HUES64 (cell line): ENCODE data around the gene CDCA5.

Source experiments
- H3K27ac ChIP-seq: 2 replicates; pipeline ENCODE4 v1.7.0; 2013; ENCODE audit warnings: low read depth, low read length, inconsistent platforms
- H3K27me3 ChIP-seq: 2 replicates; pipeline ENCODE4 v1.6.1; 2013; ENCODE audit warnings: mild to moderate bottlenecking, low read length; ENCODE audit not compliant: insufficient read depth
- H3K36me3 ChIP-seq: 2 replicates; pipeline ENCODE4 v1.6.1; 2013; ENCODE audit warnings: mild to moderate bottlenecking, low read length; ENCODE audit not compliant: insufficient read depth
- H3K4me1 ChIP-seq: 2 replicates; pipeline ENCODE4 v1.6.1; 2013; ENCODE audit warnings: mild to moderate bottlenecking, low read length, moderate library complexity; ENCODE audit not compliant: insufficient read depth
- H3K4me3 ChIP-seq: 2 replicates; pipeline ENCODE4 v1.5.1; 2013; ENCODE audit warnings: mild to moderate bottlenecking, low read length, moderate library complexity
- H3K9ac ChIP-seq: 2 replicates; pipeline ENCODE4 v1.6.1; 2013; ENCODE audit warnings: mild to moderate bottlenecking, low read depth, low read length
- H3K9me3 ChIP-seq: 2 replicates; pipeline ENCODE4 v1.6.1; 2013; ENCODE audit warnings: low read depth, low read length; ENCODE audit not compliant: insufficient read depth
- WGBS: fragments of 150-250, 120-280 bp; methylation state at CpG from one replicate; pipeline ENCODE4 v1.1.7; 2013; ENCODE audit warnings: missing lambda C conversion rate; 5-methylcytosine and 5-hydroxymethylcytosine counted together

CDCA5 gene

GRCh38 chr11:65063532-65063931 is 20.3 kb downstream of the CDCA5 start:
- Histone ChIP-seq H3K9me3 (no peaks in the 10 kb centered on the region), H3K4me3 (no peak overlapping the region), H3K4me1 (peaks cover 17% of the 10 kb centered on the region), H3K27ac (no peak overlapping the region), H3K9ac (no peak overlapping the region), H3K27me3 (no peaks in the 10 kb centered on the region), H3K36me3 (no peaks in the 10 kb centered on the region)
- WGBS, result 82% methylated on average over 3 of the region's 3 CpGs

- no peak overlapping the region for H3K27ac ChIP-seq
- 70% methylated on average over 9 of the region's 9 CpGs for WGBS
- no peaks in the 10 kb centered on the region for H3K9me3 ChIP-seq
- no peaks in the 10 kb centered on the region for H3K36me3 ChIP-seq
- no peak overlapping the region for H3K9ac ChIP-seq
- H3K4me1 ChIP-seq, result no peaks in the 10 kb centered on the region
- no peaks in the 10 kb centered on the region for H3K27me3 ChIP-seq
- no peak overlapping the region for H3K4me3 ChIP-seq
Measured at GRCh38 chr11:65060913-65061408, 22.9 kb downstream of the CDCA5 start.

- Histone ChIP-seq H3K4me3 (no peak overlapping the region), H3K27me3 (no peaks in the 10 kb centered on the region), H3K36me3 (no peaks in the 10 kb centered on the region), H3K27ac (no peak overlapping the region), H3K9ac (no peak overlapping the region), H3K4me1 (no peaks in the 10 kb centered on the region), H3K9me3 (no peaks in the 10 kb centered on the region)
- 89% methylated on average over 9 of the region's 10 CpGs for WGBS
Measured at GRCh38 chr11:65059959-65060824, 23.6 kb downstream of the CDCA5 start.

GRCh38 chr11:65059523-65059922 is 24.3 kb downstream of the CDCA5 start:
- Histone ChIP-seq H3K36me3 (no peaks in the 10 kb centered on the region), H3K9me3 (no peaks in the 10 kb centered on the region), H3K27ac (no peak overlapping the region), H3K4me3 (no peak overlapping the region), H3K4me1 (no peaks in the 10 kb centered on the region), H3K27me3 (no peaks in the 10 kb centered on the region), H3K9ac (no peak overlapping the region)
- 80% methylated on average over 3 of the region's 3 CpGs for WGBS

GRCh38 chr11:65058419-65059054 is 25.3 kb downstream of the CDCA5 start, which contains the start of gene NAALADL1:
Gene NAALADL1, minus strand, starts transcription at chr11:65058553. Its CDS starts 32 bp downstream, at chr11:65058521.
- H3K9me3 ChIP-seq, result no peaks in the 10 kb centered on the region
- H3K36me3 ChIP-seq, result no peaks in the 10 kb centered on the region
- no peak within 1 kb of the TSS for H3K4me3 ChIP-seq
- no peak within 1 kb of the TSS for H3K27ac ChIP-seq
- H3K9ac ChIP-seq, result no peak within 1 kb of the TSS
- no peaks in the 10 kb centered on the region for H3K27me3 ChIP-seq
- WGBS, result 89% methylated on average over 8 of the region's 8 CpGs
- no peaks in the 10 kb centered on the region for H3K4me1 ChIP-seq

- Histone ChIP-seq H3K27me3 (no peaks in the 10 kb centered on the region), H3K36me3 (no peaks in the 10 kb centered on the region), H3K4me3 (no peak overlapping the region), H3K9me3 (no peaks in the 10 kb centered on the region), H3K4me1 (no peaks in the 10 kb centered on the region), H3K27ac (no peak overlapping the region), H3K9ac (no peak overlapping the region)
- WGBS, result 83% methylated on average over 13 of the region's 13 CpGs
Measured at GRCh38 chr11:65058012-65058411, 25.8 kb downstream of the CDCA5 start.

- H3K9me3 ChIP-seq, result no peaks in the 10 kb centered on the region
- no peak overlapping the region for H3K27ac ChIP-seq
- H3K4me3 ChIP-seq, result no peak overlapping the region
- 96% methylated on average over 7 of the region's 7 CpGs for WGBS
- H3K27me3 ChIP-seq, result no peaks in the 10 kb centered on the region
- H3K9ac ChIP-seq, result no peak overlapping the region
- H3K4me1 ChIP-seq, result no peaks in the 10 kb centered on the region
- no peaks in the 10 kb centered on the region for H3K36me3 ChIP-seq
Measured at GRCh38 chr11:65057526-65057925, 26.3 kb downstream of the CDCA5 start.

GRCh38 chr11:65056999-65057398 is 26.8 kb downstream of the CDCA5 start:
- 89% methylated on average over 6 of the region's 6 CpGs for WGBS
- no peak overlapping the region for H3K27ac ChIP-seq
- H3K4me3 ChIP-seq, result no peak overlapping the region
- H3K9ac ChIP-seq, result no peak overlapping the region
- no peaks in the 10 kb centered on the region for H3K36me3 ChIP-seq
- H3K9me3 ChIP-seq, result no peaks in the 10 kb centered on the region
- H3K27me3 ChIP-seq, result no peaks in the 10 kb centered on the region
- H3K4me1 ChIP-seq, result no peaks in the 10 kb centered on the region

- H3K27ac ChIP-seq, result no peak overlapping the region
- H3K9ac ChIP-seq, result no peak overlapping the region
- H3K27me3 ChIP-seq, result no peaks in the 10 kb centered on the region
- no peaks in the 10 kb centered on the region for H3K4me1 ChIP-seq
- H3K9me3 ChIP-seq, result no peaks in the 10 kb centered on the region
- WGBS, result 91% methylated on average over 1 of the region's 1 CpG
- H3K4me3 ChIP-seq, result no peak overlapping the region
- no peaks in the 10 kb centered on the region for H3K36me3 ChIP-seq
Measured at GRCh38 chr11:65055538-65055937, 28.3 kb downstream of the CDCA5 start.

- no peaks in the 10 kb centered on the region for H3K27me3 ChIP-seq
- H3K9me3 ChIP-seq, result no peaks in the 10 kb centered on the region
- no peak overlapping the region for H3K9ac ChIP-seq
- WGBS, result 69% methylated on average over 8 of the region's 8 CpGs
- no peaks in the 10 kb centered on the region for H3K4me1 ChIP-seq
- H3K36me3 ChIP-seq, result no peaks in the 10 kb centered on the region
- H3K4me3 ChIP-seq, result no peak overlapping the region
- H3K27ac ChIP-seq, result no peak overlapping the region
Measured at GRCh38 chr11:65053827-65054508, 29.9 kb downstream of the CDCA5 start.

- Histone ChIP-seq H3K9me3 (no peaks in the 10 kb centered on the region), H3K36me3 (0 out of 2 replicates have a peak, but pooled peaks cover 2% of the 10 kb centered on the region), H3K4me1 (no peaks in the 10 kb centered on the region), H3K9ac (no peak overlapping the region), H3K27ac (no peak overlapping the region), H3K27me3 (no peaks in the 10 kb centered on the region), H3K4me3 (no peak overlapping the region)
- 95% methylated on average over 9 of the region's 9 CpGs for WGBS
Measured at GRCh38 chr11:65051398-65051858, 32.4 kb downstream of the CDCA5 start.
